Liver (tissue), 9 donors: ENCODE results near the gene LPCAT1. TPM values are rescaled to one million over a fixed set of nuclear protein-coding genes. Genes with fewer than 3 reads are reported as not detected.
A peak's percentile ranks its signal among the peaks of the same experiment; 100 is the strongest.
"Not testable (repeated sequence)": the region's sequence is repeated elsewhere in the genome, so short reads cannot be mapped to it uniquely, and the experiment has no call there.

Experiments
- DNase-seq: peaks from one replicate; pipeline ENCODE4 v3.0.0-alpha.2; 2017; ENCODE audit warnings: low spot score
- H3K27ac ChIP-seq, 2 donors: one replicate each; pipeline ENCODE4 v1.7.0; 2013; ENCODE audit warnings: inconsistent platforms in 2 of 2, low read length in 2 of 2, control low read depth in 1 of 2, low read depth in 1 of 2, mild to moderate bottlenecking in 1 of 2
- H3K27me3 ChIP-seq, 4 donors: one replicate each; pipeline versions ENCODE4 v1.6.1 to v1.7.0; 2013; ENCODE audit warnings: low read length in 3 of 4, inconsistent platforms in 1 of 4, mild to moderate bottlenecking in 1 of 4, moderate library complexity in 1 of 4; ENCODE audit not compliant: control insufficient read depth in 4 of 4, insufficient read depth in 4 of 4
- H3K36me3 ChIP-seq, 4 donors: one replicate each; pipeline versions ENCODE4 v1.6.1 to v1.7.0; 2013; ENCODE audit warnings: low read length in 3 of 4, mild to moderate bottlenecking in 3 of 4, low read depth in 1 of 4, moderate library complexity in 1 of 4; ENCODE audit not compliant: control insufficient read depth in 4 of 4, insufficient read depth in 3 of 4
- H3K4me1 ChIP-seq, 4 donors: one replicate each; pipeline versions ENCODE4 v1.6.1 to v1.7.0; 2013; ENCODE audit warnings: low read length in 3 of 4, mild to moderate bottlenecking in 3 of 4, moderate library complexity in 1 of 4; ENCODE audit not compliant: control insufficient read depth in 4 of 4, insufficient read depth in 4 of 4
- H3K4me3 ChIP-seq, 3 donors: one replicate each; pipeline versions ENCODE4 v1.6.1 to v1.7.0; 2013; ENCODE audit warnings: low read length in 3 of 3, control low read depth in 1 of 3, low read depth in 1 of 3, mild to moderate bottlenecking in 1 of 3
- H3K9ac ChIP-seq, 2 donors: one replicate each; pipeline ENCODE4 v1.7.0; 2013; ENCODE audit warnings: low read length in 2 of 2, mild to moderate bottlenecking in 2 of 2, moderate library complexity in 2 of 2, control low read depth in 1 of 2, low read depth in 1 of 2
- H3K9me3 ChIP-seq, 4 donors: one replicate each; pipeline versions ENCODE4 v1.6.1 to v1.7.0; 2013; ENCODE audit warnings: low read length in 3 of 4; ENCODE audit not compliant: control insufficient read depth in 4 of 4
- ATF3 ChIP-seq: IDR thresholded peaks from 2 replicates; pipeline ENCODE4 v1.6.1; 2016; ENCODE audit warnings: antibody characterized with exemption
- CTCF ChIP-seq: fragments of 150-350 bp; IDR thresholded peaks from 2 replicates; pipeline ENCODE4 v1.5.1; 2017; ENCODE audit warnings: improper control_type of control experiment, low read depth, low read length; ENCODE audit not compliant: missing input control
- EGR1 ChIP-seq, 2 donors: IDR thresholded peaks; 2 replicates each; pipeline ENCODE4 v1.6.1; 2016 to 2018; ENCODE audit warnings: antibody characterized with exemption in 2 of 2, low read depth in 2 of 2
- FOXA1 ChIP-seq: IDR thresholded peaks from 2 replicates; pipeline ENCODE4 v1.6.1; 2016; ENCODE audit warnings: antibody characterized with exemption
- GABPA ChIP-seq, 2 donors: IDR thresholded peaks in 1 of 2; conservative IDR thresholded peaks in 1 of 2; 2 replicates each; pipeline ENCODE4 v1.6.1; 2016; ENCODE audit warnings: antibody characterized with exemption in 2 of 2, mild to moderate bottlenecking in 1 of 2, moderate library complexity in 1 of 2
- HNF4A ChIP-seq, 2 donors: conservative IDR thresholded peaks; 2 replicates each; pipeline ENCODE4 v1.6.1; 2016; ENCODE audit warnings: antibody characterized with exemption in 2 of 2, mild to moderate bottlenecking in 2 of 2
- HNF4G ChIP-seq: IDR thresholded peaks from 2 replicates; pipeline ENCODE4 v1.6.1; 2016; ENCODE audit warnings: antibody characterized with exemption
- JUND ChIP-seq, 2 donors: IDR thresholded peaks; 2 replicates each; pipeline ENCODE4 v1.6.1; 2016; ENCODE audit warnings: antibody characterized with exemption in 2 of 2
- MAX ChIP-seq: IDR thresholded peaks from 2 replicates; pipeline ENCODE4 v1.6.1; 2016; ENCODE audit warnings: antibody characterized with exemption
- NR2F2 ChIP-seq: IDR thresholded peaks from 2 replicates; pipeline ENCODE4 v1.6.1; 2016; ENCODE audit warnings: antibody characterized with exemption
- REST ChIP-seq: IDR thresholded peaks from 2 replicates; pipeline ENCODE4 v1.6.1; 2016; ENCODE audit warnings: antibody characterized with exemption, mild to moderate bottlenecking
- RXRA ChIP-seq, 2 donors: IDR thresholded peaks; 2 replicates each; pipeline ENCODE4 v1.6.1; 2017 to 2018; ENCODE audit warnings: antibody characterized with exemption in 2 of 2, mild to moderate bottlenecking in 1 of 2
- SP1 ChIP-seq: IDR thresholded peaks from 2 replicates; pipeline ENCODE4 v1.6.1; 2018; ENCODE audit warnings: antibody characterized with exemption, mild to moderate bottlenecking
- TAF1 ChIP-seq: conservative IDR thresholded peaks from 2 replicates; pipeline ENCODE4 v1.6.1; 2016; ENCODE audit warnings: antibody characterized with exemption, mild to moderate bottlenecking
- ZBTB33 ChIP-seq: IDR thresholded peaks from 2 replicates; pipeline ENCODE4 v1.6.1; 2016; ENCODE audit warnings: antibody characterized with exemption
- WGBS: extraction: QIAGEN DNeasy Blood & Tissue Kit; methylation state at CpG from one replicate; pipeline ENCODE4 v1.1.7; 2013; 5-methylcytosine and 5-hydroxymethylcytosine counted together
- polyA plus RNA-seq, 2 donors: library from polyadenylated mRNA; stranded (reverse) in 1 of 2; unstranded in 1 of 2; fragments of 200-250 nt in 1 of 2; fragments of >200 nt in 1 of 2; fragmentation: Nextera tagmentation in 1 of 2; extraction: Ambion mirVana in 1 of 2; gene quantifications; one replicate each; pipeline versions ENCODE4 v1.2.1 to v1.2.3, GENCODE V29; 2013 to 2015
- total RNA-seq, 2 donors: library from RNA; depleted of rRNA; stranded (reverse); fragments of >200 nt; gene quantifications; one replicate each; pipeline ENCODE4 v1.2.3, GENCODE V29; 2014
- donor health status: healthy.
- donor health status: healthy.
- donor health status: healthy.
- donor health status: healthy.
- donor health status: healthy.

Gene LPCAT1
- total and polyA plus RNA-seq, 4 donors, result 1.5 to 12.8 (median 9.9) TPM

GRCh38 chr5:1515311-1515920 is 8.3 kb downstream of the LPCAT1 start:
- Histone ChIP-seq H3K4me1 (no peaks in the 10 kb centered on the region), H3K27me3 (no peaks in the 10 kb centered on the region), H3K27ac (no peak overlapping the region), H3K9ac (no peak overlapping the region), H3K4me3 (no peak overlapping the region), H3K9me3 (no peaks in the 10 kb centered on the region), H3K36me3 (peaks cover 0 to 3% (median under 1%) of the 10 kb centered on the region in 4 donors)
- peak; percentile 30 for DNase-seq
- WGBS, result 89% methylated on average over 11 of the region's 11 CpGs
- TF ChIP-seq FOXA1 (no peak), TAF1 (no peak), SP1 (no peak), REST (no peak), HNF4G (no peak), HNF4A (conservative IDR thresholded peaks at IDR 0.05) (no peak), MAX (no peak), ATF3 (no peak), CTCF (no peak), JUND (IDR thresholded peaks at IDR 0.05) (no peak)

- 94% methylated on average over 11 of the region's 11 CpGs for WGBS
- not testable (repeated sequence) for H3K9ac ChIP-seq, H3K9me3 ChIP-seq, H3K27ac ChIP-seq, H3K27me3 ChIP-seq, H3K4me1 ChIP-seq, H3K36me3 ChIP-seq, H3K4me3 ChIP-seq
- DNase-seq, result peak; percentile 28
Measured at GRCh38 chr5:1514819-1515310, 8.9 kb downstream of the LPCAT1 start.

GRCh38 chr5:1514027-1514818 is 9.5 kb downstream of the LPCAT1 start:
- 90% methylated on average over 30 of the region's 30 CpGs for WGBS

More at GRCh38 chr5:1514027-1514818, 9.5 kb downstream of the LPCAT1 start:
- DNase-seq, result peak; percentile 30
- no peak for TF ChIP-seq ZBTB33
- TF ChIP-seq GABPA (IDR thresholded peaks at IDR 0.05 in 1 of 2, conservative IDR thresholded peaks at IDR 0.05 in 1 of 2), result no peak
- TF ChIP-seq RXRA (IDR thresholded peaks at IDR 0.05), result no peak
- no peak for TF ChIP-seq NR2F2
- no peak for TF ChIP-seq EGR1 (IDR thresholded peaks at IDR 0.05; ENCODE audit: low read depth in 2 of 2)
- no peak for TF ChIP-seq JUND (IDR thresholded peaks at IDR 0.05)
- TF ChIP-seq ATF3, result no peak
- H3K27ac ChIP-seq, result no peak overlapping the region
- H3K9me3 ChIP-seq, result no peaks in the 10 kb centered on the region
- no peaks in the 10 kb centered on the region for H3K27me3 ChIP-seq
- H3K9ac ChIP-seq, result no peak overlapping the region
- peaks cover 0 to 3% (median 2%) of the 10 kb centered on the region in 4 donors for H3K36me3 ChIP-seq
- H3K4me3 ChIP-seq, result no peak overlapping the region
- no peaks in the 10 kb centered on the region for H3K4me1 ChIP-seq
